K562 treated with DMSO at 1 percent for 4 hours (cell line): ENCODE measurements around the gene RAB20. TPM values are rescaled to one million over a fixed set of nuclear protein-coding genes. Genes with fewer than 3 reads are reported as not detected.

Source experiments
- total RNA-seq: library from RNA; unstranded; fragments of 300-600 nt; gene quantifications from 2 replicates; pipeline ENCODE4 v1.2.3, GENCODE V29; 2022; ENCODE audit not compliant: insufficient read depth

RAB20 gene
- 3.7 TPM in 2 replicates for total RNA-seq

GRCh38 chr13:110561344-110562035 is at the start of gene RAB20:
Gene RAB20 (minus strand): TSS chr13:110561722. CDS start chr13:110561519, 203 bp downstream.

Other genes with a start within 250 kb of the RAB20 start
- 19.0 and 19.4 TPM in 2 replicates for gene NAXD, start 53.8 kb upstream of the RAB20 start, total RNA-seq
- gene CARS2, start 144.4 kb upstream of the RAB20 start, total RNA-seq: 21.5 and 27.8 TPM in 2 replicates
- 11.4 and 24.6 TPM in 2 replicates for gene ING1, start 152.0 kb upstream of the RAB20 start, total RNA-seq